Colonic mucosa (tissue), 4 donors: ENCODE measurements around the gene ERLEC1. TPM values are rescaled to one million over a fixed set of nuclear protein-coding genes. Genes with fewer than 3 reads are reported as not detected.
"Not testable (repeated sequence)": the region's sequence is repeated elsewhere in the genome, so short reads cannot be mapped to it uniquely, and the experiment has no call there.

ENCODE experiments used
- DNase-seq: peaks from one replicate; pipeline ENCODE4 v3.0.0-alpha.2; 2020
- H3K27ac ChIP-seq: fragments of 200-600 bp; one replicate; pipeline ENCODE4 v1.8.0; 2021
- H3K27me3 ChIP-seq: fragments of 200-600 bp; one replicate; pipeline ENCODE4 v1.8.0; 2021
- H3K36me3 ChIP-seq: fragments of 200-600 bp; one replicate; pipeline ENCODE4 v1.8.0; 2021
- H3K4me1 ChIP-seq: fragments of 200-600 bp; one replicate; pipeline ENCODE4 v1.8.0; 2021; ENCODE audit warnings: mild to moderate bottlenecking
- H3K4me3 ChIP-seq: fragments of 200-600 bp; one replicate; pipeline ENCODE4 v1.8.0; 2021
- H3K9ac ChIP-seq, 2 donors: one replicate each; pipeline ENCODE4 v1.7.0; 2013; ENCODE audit warnings: control low read depth in 2 of 2, low read depth in 2 of 2, low read length in 2 of 2
- H3K9me3 ChIP-seq: fragments of 200-600 bp; one replicate; pipeline ENCODE4 v1.8.0; 2021
- intact Hi-C: fragments of 100-400 bp; cut with DNase I; formaldehyde crosslinking; loops from one replicate; pipeline ENCODE4 v1.14.1; 2022
- total RNA-seq, 2 donors: library from RNA; stranded (reverse); fragmentation: NEBNext Ultra II Directional in 1 of 2; extraction: Animal tissue kit (Norgen Biotek cat#: 25700) in 1 of 2; gene quantifications; one replicate each; pipeline ENCODE4 v1.2.1, GENCODE V29; 2021
- TF ChIP-seq, protein P1 (sequence below): fragments of 200-600 bp; IDR thresholded peaks from one replicate; pipeline ENCODE4 v1.8.0; 2022; ENCODE audit warnings: antibody characterized with exemption, mild to moderate bottlenecking
- donor health status: healthy.
- donor health status: DM: no; HTN: no; CAD: no.
- donor health status: DM: no; HTN: no; CAD: no.

Gene ERLEC1
- total RNA-seq, 2 donors from 2014 or later: 34.2 to 51.9 TPM

DNA sequence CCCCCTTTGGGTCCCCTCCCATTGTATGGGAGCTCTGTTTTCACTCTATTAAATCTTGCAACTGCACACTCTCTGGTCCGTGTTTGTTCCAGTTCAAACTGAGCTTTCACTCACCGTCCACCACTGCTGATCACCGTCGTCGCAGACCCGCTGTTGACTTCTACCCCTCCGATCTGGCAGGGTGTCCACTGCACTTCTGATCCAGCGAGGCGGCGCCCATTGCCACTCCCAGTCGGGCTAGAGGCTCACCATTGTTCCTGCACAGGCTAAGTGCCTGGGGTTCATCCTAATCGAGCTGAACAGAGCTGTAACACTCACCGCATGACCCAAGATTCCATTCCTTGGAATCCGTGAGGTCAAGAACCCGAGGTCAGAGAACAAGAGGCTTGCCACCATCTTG, 30.2 kb upstream of the ERLEC1 start:
- no peak for DNase-seq
- H3K4me1 ChIP-seq: no peaks in the 10 kb centered on the region
- H3K27ac ChIP-seq: no peak overlapping the region
- no peak overlapping the region for H3K4me3 ChIP-seq
- no peaks in the 10 kb centered on the region for H3K36me3 ChIP-seq
- intact Hi-C loops: no loop called here
- H3K9ac ChIP-seq: no peak overlapping the region
- TF ChIP-seq, protein P1, sequence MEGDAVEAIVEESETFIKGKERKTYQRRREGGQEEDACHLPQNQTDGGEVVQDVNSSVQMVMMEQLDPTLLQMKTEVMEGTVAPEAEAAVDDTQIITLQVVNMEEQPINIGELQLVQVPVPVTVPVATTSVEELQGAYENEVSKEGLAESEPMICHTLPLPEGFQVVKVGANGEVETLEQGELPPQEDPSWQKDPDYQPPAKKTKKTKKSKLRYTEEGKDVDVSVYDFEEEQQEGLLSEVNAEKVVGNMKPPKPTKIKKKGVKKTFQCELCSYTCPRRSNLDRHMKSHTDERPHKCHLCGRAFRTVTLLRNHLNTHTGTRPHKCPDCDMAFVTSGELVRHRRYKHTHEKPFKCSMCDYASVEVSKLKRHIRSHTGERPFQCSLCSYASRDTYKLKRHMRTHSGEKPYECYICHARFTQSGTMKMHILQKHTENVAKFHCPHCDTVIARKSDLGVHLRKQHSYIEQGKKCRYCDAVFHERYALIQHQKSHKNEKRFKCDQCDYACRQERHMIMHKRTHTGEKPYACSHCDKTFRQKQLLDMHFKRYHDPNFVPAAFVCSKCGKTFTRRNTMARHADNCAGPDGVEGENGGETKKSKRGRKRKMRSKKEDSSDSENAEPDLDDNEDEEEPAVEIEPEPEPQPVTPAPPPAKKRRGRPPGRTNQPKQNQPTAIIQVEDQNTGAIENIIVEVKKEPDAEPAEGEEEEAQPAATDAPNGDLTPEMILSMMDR: no peak
- no peaks in the 10 kb centered on the region for H3K9me3 ChIP-seq
- H3K27me3 ChIP-seq: no peaks in the 10 kb centered on the region

DNA sequence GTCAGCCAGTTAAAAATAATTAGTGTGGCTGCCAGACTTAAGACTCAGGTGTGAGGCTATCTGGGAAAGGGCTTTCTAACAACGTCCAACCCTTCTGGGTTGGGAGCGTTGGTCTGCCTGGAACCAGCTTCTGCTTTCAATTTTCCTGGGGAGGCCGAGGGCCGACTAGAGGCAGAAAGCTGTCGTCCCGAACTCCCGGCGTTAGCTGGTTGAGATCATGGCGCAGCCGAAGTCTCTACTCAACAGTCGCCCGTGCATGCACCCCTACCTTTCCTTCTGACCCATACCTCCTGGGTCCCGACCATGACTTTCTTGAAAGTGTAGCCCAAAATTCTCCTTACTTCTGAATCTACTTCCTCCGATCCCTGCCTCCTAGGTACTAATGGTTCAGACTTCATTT, 29.6 kb upstream of the ERLEC1 start:
- H3K27me3 ChIP-seq, H3K9me3 ChIP-seq, DNase-seq, intact Hi-C loops, H3K4me1 ChIP-seq, H3K36me3 ChIP-seq, H3K9ac ChIP-seq, H3K4me3 ChIP-seq, H3K27ac ChIP-seq: not testable (repeated sequence)

DNA sequence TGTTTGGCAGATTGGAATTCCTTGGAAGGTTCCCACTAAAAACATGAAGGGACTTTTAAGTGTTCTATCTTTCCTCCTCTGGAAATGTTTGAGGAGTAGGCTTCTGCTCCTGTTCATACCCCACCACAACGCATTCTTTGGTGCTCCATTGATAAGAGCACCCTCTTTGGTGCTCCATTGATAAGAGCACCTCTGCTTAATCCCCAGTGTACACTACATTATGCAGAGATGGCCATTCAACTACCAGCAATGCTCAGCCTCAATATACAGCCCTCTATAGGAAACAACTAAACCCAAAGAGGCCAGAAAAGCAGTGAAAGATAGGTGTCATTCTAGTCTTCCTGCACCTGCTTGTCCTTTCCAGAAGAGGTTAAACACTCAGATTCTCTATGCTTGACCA, 21.1 kb upstream of the ERLEC1 start:
- intact Hi-C loops: no loop called here
- no peak for DNase-seq
- H3K4me1 ChIP-seq: no peaks in the 10 kb centered on the region
- H3K9ac ChIP-seq: no peak overlapping the region
- no peaks in the 10 kb centered on the region for H3K27me3 ChIP-seq
- no peaks in the 10 kb centered on the region for H3K9me3 ChIP-seq
- peak overlapping the region; percentile 2 for H3K27ac ChIP-seq
- H3K4me3 ChIP-seq: no peak overlapping the region
- TF ChIP-seq, protein P1: no peak
- peaks cover 8% of the 10 kb centered on the region for H3K36me3 ChIP-seq

DNA sequence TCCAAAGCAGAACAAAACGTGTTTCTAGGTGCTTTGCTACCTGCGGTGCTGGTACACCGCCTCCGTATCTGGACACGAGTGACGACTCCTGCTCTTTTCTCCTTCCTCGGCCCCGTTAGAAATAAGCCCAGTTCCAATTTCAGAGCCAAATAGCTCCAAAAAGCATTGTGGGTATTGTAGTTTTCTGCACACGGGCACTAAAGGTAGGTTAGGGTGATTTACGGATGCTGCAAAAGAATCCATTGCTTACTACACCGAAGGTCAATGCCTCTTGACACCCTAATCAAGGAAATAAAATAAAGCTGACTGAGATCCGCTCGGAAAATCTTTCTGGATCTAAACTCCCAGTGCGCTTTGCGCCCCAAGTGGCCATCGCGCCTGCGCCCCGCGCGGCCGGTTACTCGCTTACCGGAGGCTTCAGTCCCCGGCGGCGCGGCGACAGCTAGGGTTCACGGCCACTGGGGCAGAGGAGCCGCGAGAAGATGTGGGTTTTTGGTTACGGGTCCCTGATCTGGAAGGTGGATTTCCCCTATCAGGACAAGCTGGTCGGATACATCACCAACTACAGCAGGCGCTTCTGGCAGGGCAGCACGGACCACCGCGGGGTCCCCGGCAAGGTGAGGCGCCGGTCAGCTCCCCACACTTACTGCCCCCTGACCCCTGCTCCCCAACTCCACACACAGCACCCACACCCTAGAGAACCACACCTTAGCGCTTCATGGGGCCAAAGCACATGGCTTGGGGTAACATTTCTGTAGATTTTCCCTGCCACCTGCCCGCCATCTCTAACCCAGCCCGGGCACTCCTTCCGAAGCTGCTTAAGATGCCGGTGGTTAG, 19.2 kb upstream of the ERLEC1 start, which contains the start of gene CHAC2:
Gene CHAC2, plus strand, starts transcription at position 400 of the 837 bp plus-strand sequence. Its CDS starts 83 bp downstream, at position 483.
- H3K27me3 ChIP-seq: no peaks in the 10 kb centered on the region
- no peaks in the 10 kb centered on the region for H3K4me1 ChIP-seq

DNA sequence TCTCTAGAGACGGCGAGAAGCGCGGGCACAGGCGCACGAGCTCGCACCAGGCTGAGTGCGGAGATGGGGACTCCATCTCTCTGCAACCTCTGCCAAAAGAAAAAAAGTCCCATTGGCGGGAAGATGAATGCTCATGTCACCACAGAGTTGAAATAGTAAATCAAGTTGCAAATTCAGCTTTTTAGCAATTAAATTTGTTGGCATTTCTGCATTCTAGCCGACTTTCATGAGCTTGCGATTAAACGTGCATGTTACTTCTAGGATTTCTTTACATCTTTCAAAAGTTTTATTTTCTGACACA, 18.7 kb upstream of the ERLEC1 start:
- Histone ChIP-seq H3K36me3 (peaks cover 5% of the 10 kb centered on the region), H3K4me3 (peak overlapping the region; percentile 67), H3K27me3 (no peaks in the 10 kb centered on the region), H3K27ac (peak overlapping the region; percentile 54), H3K9ac (peak overlapping the region; percentile 53 to 61), H3K9me3 (no peaks in the 10 kb centered on the region), H3K4me1 (no peaks in the 10 kb centered on the region)
- DNase-seq: no peak
- intact Hi-C loops: no loop called here
- TF ChIP-seq, protein P1: no peak

More for the DNA sequence above, 19.2 kb upstream of the ERLEC1 start, which contains the start of gene CHAC2:
- TF ChIP-seq, protein P1: peak; percentile 36
- Histone ChIP-seq H3K9me3 (no peaks in the 10 kb centered on the region), H3K9ac (peak within 1 kb of the TSS; percentile 53 to 61), H3K27ac (peak within 1 kb of the TSS; percentile 54), H3K36me3 (peaks cover 8% of the 10 kb centered on the region), H3K4me3 (peak within 1 kb of the TSS; percentile 67)
- peak; percentile 91 for DNase-seq
- intact Hi-C loops: no loop called here

DNA sequence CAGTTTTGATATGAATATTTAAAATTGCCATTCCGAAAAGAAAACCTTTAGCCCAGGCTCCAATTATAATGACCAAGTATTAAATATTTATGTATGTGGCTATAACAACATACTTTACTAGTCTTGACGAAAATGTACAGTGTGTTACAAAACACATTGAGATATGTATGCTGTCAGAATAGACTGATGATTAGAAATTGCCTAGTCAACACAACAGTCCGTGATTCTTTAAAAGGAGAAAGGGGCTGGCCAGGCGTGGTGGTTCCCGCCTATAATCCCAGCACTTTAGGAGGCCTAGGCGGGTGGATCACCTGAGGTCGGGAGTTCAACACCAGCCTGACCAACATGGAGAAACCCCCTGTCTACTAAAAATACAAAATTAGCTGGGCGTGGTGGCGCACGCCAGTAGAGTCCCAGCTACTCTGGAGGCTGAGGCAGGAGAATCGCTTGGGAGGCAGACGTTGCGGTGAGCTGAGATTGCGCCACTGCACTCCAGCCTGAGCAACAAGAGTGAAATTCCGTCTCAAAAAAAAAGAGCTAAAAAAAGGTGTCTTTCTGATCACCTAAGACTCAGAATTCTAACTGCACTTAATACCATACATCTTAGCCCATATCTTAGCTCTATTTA, 17.4 kb upstream of the ERLEC1 start:
- no peaks in the 10 kb centered on the region for H3K27me3 ChIP-seq
- no peak overlapping the region for H3K27ac ChIP-seq
- DNase-seq: no peak
- H3K36me3 ChIP-seq: no peaks in the 10 kb centered on the region
- TF ChIP-seq, protein P1: no peak
- intact Hi-C loops: no loop called here
- no peak overlapping the region for H3K9ac ChIP-seq
- no peaks in the 10 kb centered on the region for H3K9me3 ChIP-seq
- H3K4me1 ChIP-seq: no peaks in the 10 kb centered on the region
- H3K4me3 ChIP-seq: no peak overlapping the region
